Measurements from ENCODE around the gene LRTM2.

GRCh38 chr12:1865284-1865866 lies 45.0 kb downstream of the LRTM2 start:
- TF ChIP-seq EZH2phosphoT487 (IDR thresholded peaks at IDR 0.05; ENCODE audit: borderline replicate concordance) (no peak), CTCF (conservative IDR thresholded peaks at IDR 0.05; ENCODE audit: low read length) (no peak)
